T-helper 2 cell treated with Interferon-gamma antibody and Interleukin-4, amounts not matched to agents 5 μg/mL and 100 μg/mL, for 36 hours (primary cell): ENCODE data around the gene SRC.

ENCODE experiments used
- DNase-seq: peaks from one replicate; pipeline ENCODE4 v3.0.0; 2021; ENCODE audit warnings: low spot score
- H3K27ac Mint-ChIP-seq: one replicate; pipeline ENCODE4 v1.8.0; 2021; ENCODE audit warnings: mild to moderate bottlenecking, mixed read lengths
- H3K27me3 Mint-ChIP-seq: one replicate; pipeline ENCODE4 v1.8.0; 2021; ENCODE audit warnings: low read depth, mixed read lengths
- H3K36me3 Mint-ChIP-seq: one replicate; pipeline ENCODE4 v1.8.0; 2021; ENCODE audit warnings: low read depth, mixed read lengths
- H3K4me1 Mint-ChIP-seq: one replicate; pipeline ENCODE4 v1.8.0; 2021; ENCODE audit warnings: low read depth, mixed read lengths
- H3K4me3 Mint-ChIP-seq: one replicate; pipeline ENCODE4 v1.8.0; 2022; ENCODE audit warnings: mild to moderate bottlenecking, moderate library complexity, mixed read lengths
- H3K9me3 Mint-ChIP-seq: one replicate; pipeline ENCODE4 v1.8.0; 2021; ENCODE audit warnings: mixed read lengths

The SRC gene

GRCh38 chr20:37355252-37356180, 9.6 kb downstream of the SRC start:
- no peak for DNase-seq
- Mint-ChIP-seq H3K36me3 (no peaks in the 10 kb centered on the region), H3K27ac (no peak overlapping the region), H3K4me1 (no peaks in the 10 kb centered on the region), H3K9me3 (no peaks in the 10 kb centered on the region), H3K27me3 (no peaks in the 10 kb centered on the region), H3K4me3 (no peak overlapping the region)

DNA sequence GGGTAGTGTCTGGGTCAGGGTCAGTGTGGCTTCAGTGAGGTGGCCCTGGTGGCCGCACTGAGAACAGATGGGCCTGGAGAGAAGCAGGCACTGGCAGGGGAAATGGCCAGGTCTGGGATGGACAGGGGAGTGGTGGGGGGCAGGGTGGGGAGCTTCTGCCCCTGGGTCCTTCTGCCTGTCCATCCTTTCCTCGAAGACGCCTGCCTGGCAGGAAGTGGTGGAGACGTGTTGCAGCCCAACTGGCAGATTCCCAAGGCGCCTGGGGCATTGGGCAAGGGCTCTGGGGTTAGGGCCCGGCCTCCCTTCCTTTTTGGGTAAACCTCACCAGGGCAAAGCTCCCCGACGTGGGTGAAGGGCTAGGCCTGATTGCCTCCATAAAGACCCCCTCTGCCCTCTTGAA, 10.4 kb downstream of the SRC start:
- Mint-ChIP-seq H3K4me3 (no peak overlapping the region), H3K36me3 (no peaks in the 10 kb centered on the region), H3K27ac (no peak overlapping the region), H3K27me3 (no peaks in the 10 kb centered on the region), H3K4me1 (no peaks in the 10 kb centered on the region), H3K9me3 (no peaks in the 10 kb centered on the region)
- no peak for DNase-seq

- DNase-seq: no peak
Measured at GRCh38 chr20:37356961-37357371, 11.0 kb downstream of the SRC start.

DNA sequence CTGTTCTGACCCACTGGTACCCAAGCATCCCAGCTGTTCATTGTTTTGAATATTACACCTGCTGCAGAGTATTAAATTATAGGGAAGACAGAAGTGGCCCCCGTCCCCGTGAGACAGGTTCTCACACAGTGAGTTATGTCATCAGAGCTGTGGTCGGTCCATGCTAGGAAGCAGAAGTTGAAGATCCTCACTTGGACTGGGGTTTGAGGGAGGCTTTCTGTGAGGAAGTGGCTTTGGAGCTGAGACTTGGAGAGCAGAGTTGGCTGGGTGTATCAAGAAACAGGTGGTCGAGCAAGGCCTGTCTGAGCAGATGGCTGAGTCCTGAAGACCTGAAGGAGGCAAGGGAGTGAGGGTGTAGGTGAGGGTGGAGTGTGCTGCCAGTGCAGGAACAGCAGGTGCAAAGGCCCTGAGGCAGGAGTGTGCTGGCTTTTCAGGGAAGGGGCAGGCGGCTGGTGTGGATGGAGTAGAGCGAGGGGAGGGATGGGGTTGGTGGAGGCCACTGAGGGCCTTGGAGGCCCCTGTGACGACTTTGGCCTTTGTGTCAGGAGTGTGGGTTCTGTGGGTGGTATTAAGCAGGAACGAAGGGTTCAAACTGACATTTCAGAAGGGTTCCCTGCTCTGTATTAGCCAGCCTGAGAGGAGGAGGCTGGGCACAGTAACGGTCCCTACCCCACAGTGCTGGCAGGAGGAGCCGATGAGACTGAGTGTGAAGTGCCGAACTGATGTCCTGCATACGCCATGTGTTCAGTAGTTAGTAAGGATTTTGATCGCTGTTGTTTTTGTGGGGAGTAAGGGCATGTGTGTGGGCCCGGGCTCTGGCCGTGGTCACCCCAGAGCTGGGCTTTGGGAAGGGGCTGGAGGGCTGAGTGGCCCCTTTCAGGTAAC, 11.8 kb downstream of the SRC start:
- Mint-ChIP-seq H3K36me3 (no peaks in the 10 kb centered on the region), H3K27me3 (no peaks in the 10 kb centered on the region), H3K9me3 (no peaks in the 10 kb centered on the region), H3K27ac (no peak overlapping the region), H3K4me3 (no peak overlapping the region), H3K4me1 (no peaks in the 10 kb centered on the region)
- DNase-seq: no peak

More at GRCh38 chr20:37356961-37357371, 11.0 kb downstream of the SRC start:
- H3K4me3 Mint-ChIP-seq: no peak overlapping the region
- no peak overlapping the region for H3K27ac Mint-ChIP-seq
- no peaks in the 10 kb centered on the region for H3K4me1 Mint-ChIP-seq
- H3K27me3 Mint-ChIP-seq: no peaks in the 10 kb centered on the region
- H3K36me3 Mint-ChIP-seq: no peaks in the 10 kb centered on the region
- H3K9me3 Mint-ChIP-seq: no peaks in the 10 kb centered on the region

- DNase-seq: no peak
- Mint-ChIP-seq H3K27ac (no peak overlapping the region), H3K4me3 (no peak overlapping the region), H3K9me3 (no peaks in the 10 kb centered on the region), H3K27me3 (no peaks in the 10 kb centered on the region), H3K4me1 (no peaks in the 10 kb centered on the region), H3K36me3 (no peaks in the 10 kb centered on the region)
Measured at GRCh38 chr20:37358366-37359150, 12.6 kb downstream of the SRC start.

- Mint-ChIP-seq H3K4me1 (no peaks in the 10 kb centered on the region), H3K27ac (no peak overlapping the region), H3K27me3 (no peaks in the 10 kb centered on the region), H3K36me3 (no peaks in the 10 kb centered on the region), H3K9me3 (no peaks in the 10 kb centered on the region), H3K4me3 (no peak overlapping the region)
- DNase-seq: no peak
Measured at GRCh38 chr20:37359331-37359730, 13.4 kb downstream of the SRC start.

DNA sequence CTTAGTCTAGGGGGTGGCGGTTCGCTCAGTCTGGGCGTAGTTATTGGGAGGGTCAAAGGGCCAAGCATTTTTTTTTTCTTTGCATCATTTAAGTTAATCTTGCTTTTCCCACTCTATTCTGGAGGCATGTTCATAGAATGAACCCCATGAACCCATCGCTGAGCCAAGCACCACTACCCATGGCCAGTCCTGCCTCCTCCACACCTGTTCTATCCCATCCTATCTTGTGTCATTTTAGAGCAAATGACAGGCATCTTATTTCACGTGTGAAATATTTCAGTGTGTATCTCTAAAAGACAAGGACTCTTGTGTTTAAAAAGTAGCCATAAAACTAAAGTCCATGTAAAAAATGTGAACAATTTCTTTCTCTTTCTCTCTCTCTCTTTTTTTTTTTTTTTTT, 13.9 kb downstream of the SRC start:
- no peaks in the 10 kb centered on the region for H3K4me1 Mint-ChIP-seq
- H3K27ac Mint-ChIP-seq: no peak overlapping the region
- H3K27me3 Mint-ChIP-seq: no peaks in the 10 kb centered on the region
- H3K36me3 Mint-ChIP-seq: no peaks in the 10 kb centered on the region
- no peaks in the 10 kb centered on the region for H3K9me3 Mint-ChIP-seq
- no peak overlapping the region for H3K4me3 Mint-ChIP-seq
- no peak for DNase-seq

DNA sequence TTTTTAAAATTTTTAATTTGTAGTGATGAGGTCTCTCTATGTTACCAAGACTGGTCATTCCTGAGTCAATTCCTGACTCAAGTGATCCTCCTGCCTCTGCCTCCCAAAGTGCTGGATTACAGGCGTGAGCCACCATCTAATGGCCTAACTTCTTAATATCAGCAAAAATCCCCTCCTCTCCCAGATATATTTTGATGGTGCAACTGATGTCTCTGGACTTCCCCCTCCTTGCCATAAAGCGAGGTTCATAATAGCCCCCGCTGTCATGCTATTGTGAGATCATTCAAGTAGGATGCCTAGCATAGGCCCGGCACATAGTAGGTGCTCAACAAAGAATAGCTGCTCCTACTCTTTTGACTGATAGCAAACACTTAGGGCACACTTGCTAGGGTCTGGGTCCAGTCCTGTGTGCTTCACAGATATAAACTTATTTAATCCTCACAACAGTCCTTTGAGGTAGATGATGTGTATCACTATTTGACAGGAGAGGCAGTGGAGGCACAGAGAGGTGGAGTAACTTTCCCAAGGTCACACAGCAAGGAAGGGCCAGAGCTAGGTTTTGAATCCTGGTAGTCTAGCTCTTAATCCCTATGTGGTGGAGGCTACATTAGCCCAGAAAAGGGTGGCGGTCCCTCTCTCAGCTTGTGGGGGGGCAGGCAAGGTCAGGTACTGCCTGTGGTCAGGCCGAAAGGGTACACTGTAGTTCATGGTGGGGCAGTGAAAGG, 14.6 kb downstream of the SRC start:
- no peak for DNase-seq
- Mint-ChIP-seq H3K27me3 (no peaks in the 10 kb centered on the region), H3K36me3 (no peaks in the 10 kb centered on the region), H3K4me3 (no peak overlapping the region), H3K4me1 (no peaks in the 10 kb centered on the region), H3K27ac (no peak overlapping the region), H3K9me3 (no peaks in the 10 kb centered on the region)

- Mint-ChIP-seq H3K36me3 (no peaks in the 10 kb centered on the region), H3K9me3 (no peaks in the 10 kb centered on the region), H3K4me3 (no peak overlapping the region), H3K27me3 (no peaks in the 10 kb centered on the region), H3K4me1 (no peaks in the 10 kb centered on the region), H3K27ac (no peak overlapping the region)
- no peak for DNase-seq
Measured at GRCh38 chr20:37361336-37361735, 15.4 kb downstream of the SRC start.

DNA sequence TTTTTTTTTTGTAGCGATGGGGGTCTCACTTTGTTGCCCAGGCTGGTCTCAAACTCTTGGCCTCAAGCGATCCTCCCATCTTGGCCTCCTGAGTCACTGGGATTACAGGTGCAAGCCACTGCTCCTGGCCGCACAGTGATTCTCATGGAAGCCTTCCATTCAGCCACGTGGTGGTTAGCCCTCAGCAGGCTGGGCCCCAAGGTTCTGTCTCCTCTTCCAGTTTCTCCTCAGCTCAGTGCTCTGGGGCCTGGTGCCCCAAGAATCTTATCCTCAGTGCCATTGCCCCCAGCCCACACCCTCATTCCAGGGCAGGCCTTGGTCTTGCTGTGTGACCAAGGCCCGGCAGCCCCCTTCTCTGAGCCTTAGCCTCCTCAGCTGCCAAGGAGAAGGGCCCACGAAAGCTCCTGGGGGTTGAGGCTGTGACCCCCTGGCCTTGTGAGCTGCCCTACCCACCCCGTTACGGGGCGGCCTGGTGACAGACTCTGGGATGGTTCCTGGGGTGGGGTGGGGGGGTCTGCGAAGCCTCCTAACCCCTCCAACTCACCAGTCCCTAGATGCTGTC, 16.4 kb downstream of the SRC start:
- Mint-ChIP-seq H3K4me1 (no peaks in the 10 kb centered on the region), H3K27ac (no peak overlapping the region), H3K4me3 (no peak overlapping the region), H3K9me3 (no peaks in the 10 kb centered on the region), H3K27me3 (no peaks in the 10 kb centered on the region), H3K36me3 (no peaks in the 10 kb centered on the region)
- no peak for DNase-seq

- Mint-ChIP-seq H3K9me3 (no peaks in the 10 kb centered on the region), H3K36me3 (no peaks in the 10 kb centered on the region), H3K4me1 (no peaks in the 10 kb centered on the region), H3K27me3 (no peaks in the 10 kb centered on the region), H3K27ac (no peak overlapping the region), H3K4me3 (no peak overlapping the region)
- DNase-seq: no peak
Measured at GRCh38 chr20:37362821-37363220, 16.9 kb downstream of the SRC start.

DNA sequence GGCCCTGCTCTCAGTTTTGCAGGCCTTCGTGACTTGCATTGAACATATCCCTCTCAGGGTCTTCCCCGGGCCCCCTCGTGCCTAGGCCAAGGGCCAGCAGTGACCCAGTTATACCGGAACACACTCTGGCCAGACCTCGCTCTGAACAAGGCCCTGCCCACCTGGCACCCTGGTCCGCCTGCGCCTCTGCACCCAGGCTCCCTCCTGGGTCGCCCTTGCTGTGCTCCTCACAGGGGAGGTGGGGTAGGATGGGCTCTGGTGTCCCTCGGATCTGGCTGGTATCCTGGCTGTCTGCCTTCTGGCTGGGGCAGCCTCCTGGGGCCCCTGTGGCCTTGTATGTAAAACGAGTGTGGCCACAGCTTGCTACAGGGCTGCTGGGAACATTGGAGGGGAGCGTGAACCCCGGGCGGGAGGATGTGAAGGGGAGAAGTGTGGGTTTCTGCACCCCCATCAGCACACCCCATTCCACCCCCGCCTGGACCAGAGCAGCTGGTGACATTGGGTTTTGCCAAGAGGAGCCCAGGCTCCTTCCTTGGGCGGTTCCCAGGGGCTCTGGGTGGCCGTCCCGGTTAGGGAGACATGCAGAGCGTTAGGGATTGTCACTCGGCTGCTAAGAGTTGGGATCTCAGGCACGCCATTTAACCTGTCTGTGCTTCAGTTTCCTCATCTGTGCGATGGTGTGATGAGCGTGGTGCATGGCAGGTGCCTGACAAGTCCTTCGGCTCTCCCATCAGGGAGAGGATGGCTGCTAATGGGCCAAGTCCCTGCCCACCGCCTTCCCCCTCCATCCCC, 17.5 kb downstream of the SRC start:
- Mint-ChIP-seq H3K36me3 (no peaks in the 10 kb centered on the region), H3K27me3 (no peaks in the 10 kb centered on the region), H3K9me3 (no peaks in the 10 kb centered on the region), H3K4me3 (no peak overlapping the region), H3K4me1 (no peaks in the 10 kb centered on the region), H3K27ac (no peak overlapping the region)
- DNase-seq: no peak
